SU-DHL-6 (cell line): ENCODE results near the gene EEFSEC.

Source experiments
- EZH2phosphoT487 ChIP-seq: fragments of 200-600 bp; sonication (generic), shearing (Covaris generic); conservative IDR thresholded peaks from 2 replicates; pipeline ENCODE4 v1.6.1; 2018; ENCODE audit warnings: mild to moderate bottlenecking, antibody characterized with exemption, low read length, moderate library complexity, mixed read lengths
- TF ChIP-seq, protein P1 (sequence below): fragments of 200-600 bp; sonication (generic); IDR thresholded peaks from one replicate; pipeline ENCODE4 v1.5.1; 2017; ENCODE audit warnings: antibody characterized with exemption, mild to moderate bottlenecking, low read length, moderate library complexity; ENCODE audit not compliant: insufficient read depth, poor library complexity, severe bottlenecking

DNA sequence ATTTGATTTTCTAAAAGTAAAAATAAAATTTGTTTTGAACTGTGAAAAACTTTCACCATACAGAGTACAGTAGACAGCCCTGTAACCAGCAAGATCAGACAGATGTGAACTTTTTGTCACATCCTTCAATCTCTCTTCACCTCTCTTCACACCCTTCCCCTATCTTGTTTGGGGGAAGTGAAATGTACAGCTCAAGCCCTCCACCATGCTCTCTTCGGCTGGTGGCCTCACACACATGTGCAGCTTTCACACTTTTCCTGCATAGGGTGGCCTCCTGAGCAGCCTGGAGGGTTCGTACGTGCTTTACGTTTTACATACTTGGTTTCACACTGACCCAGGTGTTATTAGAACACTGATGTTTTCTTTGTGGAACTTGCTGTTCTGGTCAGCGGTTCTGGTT, 227.0 kb downstream of the EEFSEC start:
- TF ChIP-seq, protein P1, sequence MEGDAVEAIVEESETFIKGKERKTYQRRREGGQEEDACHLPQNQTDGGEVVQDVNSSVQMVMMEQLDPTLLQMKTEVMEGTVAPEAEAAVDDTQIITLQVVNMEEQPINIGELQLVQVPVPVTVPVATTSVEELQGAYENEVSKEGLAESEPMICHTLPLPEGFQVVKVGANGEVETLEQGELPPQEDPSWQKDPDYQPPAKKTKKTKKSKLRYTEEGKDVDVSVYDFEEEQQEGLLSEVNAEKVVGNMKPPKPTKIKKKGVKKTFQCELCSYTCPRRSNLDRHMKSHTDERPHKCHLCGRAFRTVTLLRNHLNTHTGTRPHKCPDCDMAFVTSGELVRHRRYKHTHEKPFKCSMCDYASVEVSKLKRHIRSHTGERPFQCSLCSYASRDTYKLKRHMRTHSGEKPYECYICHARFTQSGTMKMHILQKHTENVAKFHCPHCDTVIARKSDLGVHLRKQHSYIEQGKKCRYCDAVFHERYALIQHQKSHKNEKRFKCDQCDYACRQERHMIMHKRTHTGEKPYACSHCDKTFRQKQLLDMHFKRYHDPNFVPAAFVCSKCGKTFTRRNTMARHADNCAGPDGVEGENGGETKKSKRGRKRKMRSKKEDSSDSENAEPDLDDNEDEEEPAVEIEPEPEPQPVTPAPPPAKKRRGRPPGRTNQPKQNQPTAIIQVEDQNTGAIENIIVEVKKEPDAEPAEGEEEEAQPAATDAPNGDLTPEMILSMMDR: no peak
- TF ChIP-seq EZH2phosphoT487: no peak
